ENCODE measurements around the gene SOD3.

Gene SOD3

DNA sequence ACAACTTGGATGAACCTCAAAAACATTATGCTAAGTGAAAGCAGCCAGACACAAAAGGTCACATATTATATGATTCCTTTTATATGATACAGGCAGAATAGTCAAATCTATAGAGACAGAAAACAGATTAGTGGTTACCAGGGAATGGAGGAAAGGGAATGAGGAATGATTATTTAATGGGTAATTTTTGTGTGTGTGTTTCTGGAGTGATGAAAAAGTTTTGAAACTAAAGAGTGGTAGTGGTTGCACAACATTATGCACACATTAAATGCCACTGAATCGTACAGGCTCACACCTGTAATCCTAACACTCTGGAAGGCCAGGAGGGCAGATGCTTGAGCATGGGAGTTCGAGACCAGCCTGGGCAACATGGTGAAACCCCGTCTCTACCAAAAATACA, 19.6 kb upstream of the SOD3 start:
- DNase-seq = no peak

DNA sequence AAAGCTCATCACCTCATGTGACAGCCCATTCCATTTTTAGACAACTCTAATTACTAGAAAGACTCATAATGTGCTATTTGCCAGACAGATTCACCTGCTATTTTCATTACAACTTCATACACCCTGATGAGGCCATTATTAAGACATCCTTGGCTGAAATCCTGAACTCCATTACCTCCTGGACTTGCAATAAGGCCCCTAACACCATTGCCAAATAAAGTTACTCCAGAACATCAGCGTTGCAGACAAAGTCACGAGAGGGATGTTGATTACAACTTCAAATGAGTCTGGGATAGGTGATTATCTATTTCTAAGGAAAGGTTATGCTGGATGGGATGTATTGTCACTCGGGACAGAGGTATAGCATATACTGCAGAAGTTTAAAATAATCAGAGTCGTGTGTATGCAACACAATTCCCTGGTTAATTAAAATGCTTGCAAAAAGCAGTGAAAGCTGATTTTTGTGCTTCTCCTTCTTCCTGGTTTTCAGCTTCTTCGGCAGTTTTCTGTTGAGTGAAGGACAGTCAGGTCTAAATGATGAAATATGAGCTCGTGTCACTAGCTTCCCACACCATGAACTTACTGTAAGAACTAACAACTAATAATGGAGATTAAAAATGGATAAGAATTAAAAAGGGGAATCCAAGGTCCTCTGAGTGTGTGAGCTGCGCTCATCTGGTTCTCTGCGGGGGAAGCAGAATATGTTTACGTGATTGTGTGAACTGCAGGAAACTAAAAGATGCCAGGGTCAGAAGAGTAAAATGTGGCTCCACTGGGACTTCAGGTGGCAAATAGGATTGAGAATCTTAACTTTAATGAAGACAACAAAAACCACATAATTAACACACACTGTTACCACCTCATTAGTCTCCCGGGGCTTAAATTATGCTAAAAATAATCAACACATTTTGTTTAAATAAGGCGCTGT, 17.6 kb upstream of the SOD3 start:
- DNase-seq = no peak

DNA sequence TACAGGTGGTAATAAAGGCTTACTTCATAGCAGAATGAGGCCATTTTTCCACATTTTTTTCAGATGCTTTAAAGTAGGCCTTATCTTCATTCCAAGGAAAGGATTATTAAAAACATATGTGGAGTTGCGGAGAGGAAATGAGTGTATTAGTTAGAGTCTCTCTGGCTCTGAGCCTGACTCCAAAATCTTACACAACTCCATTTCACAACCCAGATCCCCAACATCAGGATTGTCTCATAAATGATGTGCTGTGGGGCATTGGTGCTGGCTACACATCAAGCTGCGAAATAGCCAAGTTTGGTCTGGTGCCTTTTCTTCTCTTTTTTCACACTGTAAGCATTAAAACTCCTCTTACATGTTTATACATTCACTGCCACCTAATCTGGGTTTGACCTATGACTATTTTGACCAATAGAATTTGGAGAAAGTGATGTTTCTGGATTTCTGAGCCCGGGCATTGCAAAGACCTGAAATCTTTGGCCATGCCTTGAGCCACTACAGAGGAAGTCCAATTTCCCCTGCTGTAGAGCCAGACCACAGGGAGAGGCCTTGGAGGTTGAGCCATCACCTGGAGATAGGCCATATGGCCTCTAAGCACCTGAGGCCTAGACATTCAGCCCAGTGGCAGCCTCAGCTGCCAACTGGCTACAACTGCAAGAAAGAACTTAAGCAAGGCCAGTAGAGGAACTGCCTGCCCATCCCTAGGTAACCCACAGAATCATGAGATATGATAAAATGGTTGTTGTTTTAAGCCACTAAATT, 16.7 kb upstream of the SOD3 start:
- no peak for DNase-seq

DNA sequence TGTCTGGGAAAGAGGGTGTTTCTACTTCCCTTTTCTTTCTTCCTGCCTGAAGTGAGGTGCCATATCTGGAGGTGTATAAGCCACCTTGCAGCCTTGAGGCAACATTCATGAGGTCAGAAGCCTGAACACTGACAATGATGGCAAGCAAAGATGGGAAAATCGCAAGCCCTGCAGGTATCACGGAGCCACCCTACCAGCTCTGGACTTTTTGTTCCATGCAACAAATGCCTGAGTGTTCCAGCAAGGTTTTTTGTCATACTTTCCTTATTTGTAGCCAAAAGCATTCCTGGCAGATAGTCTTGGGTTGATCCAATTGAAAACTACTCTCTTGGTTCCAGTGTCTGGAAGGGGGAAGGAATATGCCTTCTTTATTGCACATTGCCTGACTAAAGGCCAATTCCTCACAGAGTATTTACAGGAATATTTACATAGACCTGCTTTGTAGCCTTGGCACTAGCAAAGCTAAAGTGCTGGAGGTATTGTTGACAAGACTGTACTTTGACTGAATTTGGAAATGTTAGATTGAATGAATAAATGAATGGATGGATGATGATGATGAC, 14.4 kb upstream of the SOD3 start:
- no peak for DNase-seq

DNA sequence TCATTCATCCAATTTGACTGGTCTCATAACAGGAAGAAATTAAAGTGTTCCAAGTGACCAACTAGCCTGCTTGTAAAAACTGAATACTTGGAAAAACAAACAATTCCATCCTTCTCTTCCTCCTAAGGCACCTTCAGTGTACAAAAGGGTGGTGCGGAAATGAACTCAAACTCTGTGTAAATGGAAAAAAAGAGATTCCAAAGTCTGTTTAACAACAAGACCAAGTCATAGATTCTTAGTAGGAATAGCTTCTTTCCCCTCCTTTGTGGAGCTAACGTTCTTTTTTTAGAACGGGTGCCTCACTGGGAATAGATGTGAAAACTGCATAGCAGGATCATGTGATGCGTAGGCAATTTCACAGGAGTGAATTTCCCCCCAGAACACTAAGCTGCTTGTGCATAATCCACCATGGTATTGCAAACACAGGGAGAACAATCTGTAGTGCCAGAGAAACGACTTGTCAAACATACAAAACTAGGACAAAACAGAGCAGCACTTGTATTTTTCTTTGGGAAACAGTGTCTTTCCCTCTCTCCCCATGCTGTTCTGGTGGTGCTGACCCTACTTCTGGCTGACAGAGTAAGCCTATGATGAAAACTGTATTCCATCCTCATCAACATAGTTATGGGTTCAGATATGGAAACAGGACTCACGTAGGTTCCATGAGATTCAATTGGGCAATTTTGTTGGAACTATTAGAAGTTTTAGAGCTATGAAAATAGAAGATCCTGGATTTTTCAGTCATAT, 13.2 kb upstream of the SOD3 start:
- no peak for DNase-seq

DNA sequence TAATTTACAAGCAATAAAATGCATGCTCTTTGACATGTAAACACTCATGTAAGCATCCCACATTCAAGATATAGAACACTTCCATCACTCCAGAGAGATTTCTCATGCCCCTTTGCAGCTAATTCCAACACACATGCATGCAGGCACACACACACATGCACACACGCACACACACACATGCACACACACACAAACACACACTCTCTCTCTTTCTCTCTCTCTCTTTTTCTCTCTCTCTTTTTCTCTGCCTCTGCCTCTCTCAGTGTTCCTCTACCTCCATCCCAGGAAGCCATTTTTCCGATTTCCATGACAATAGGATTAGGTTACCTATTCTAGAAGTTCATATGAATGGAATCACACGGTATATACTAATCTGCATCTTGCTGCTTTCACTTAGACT, 11.9 kb upstream of the SOD3 start:
- no peak for DNase-seq

DNA sequence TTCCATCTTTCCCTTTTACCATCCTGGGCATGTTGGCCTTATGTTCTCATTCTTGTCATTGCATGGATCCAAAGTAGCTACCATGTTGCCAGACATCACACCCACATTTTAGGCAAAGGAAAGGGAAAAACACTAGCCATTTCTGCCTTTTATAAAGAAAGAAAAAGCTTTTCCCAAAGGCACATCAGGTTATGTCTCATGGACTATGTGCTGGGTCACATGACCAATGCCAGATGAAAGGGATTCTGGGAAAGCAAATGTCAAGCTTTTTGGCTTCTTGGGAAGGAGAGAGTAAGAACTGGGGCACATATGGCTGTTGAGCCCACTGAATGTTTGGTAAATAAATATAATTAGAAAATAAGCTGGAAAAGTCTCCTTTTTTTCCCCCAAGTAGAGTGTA, 4.3 kb upstream of the SOD3 start:
- no peak for DNase-seq

DNA sequence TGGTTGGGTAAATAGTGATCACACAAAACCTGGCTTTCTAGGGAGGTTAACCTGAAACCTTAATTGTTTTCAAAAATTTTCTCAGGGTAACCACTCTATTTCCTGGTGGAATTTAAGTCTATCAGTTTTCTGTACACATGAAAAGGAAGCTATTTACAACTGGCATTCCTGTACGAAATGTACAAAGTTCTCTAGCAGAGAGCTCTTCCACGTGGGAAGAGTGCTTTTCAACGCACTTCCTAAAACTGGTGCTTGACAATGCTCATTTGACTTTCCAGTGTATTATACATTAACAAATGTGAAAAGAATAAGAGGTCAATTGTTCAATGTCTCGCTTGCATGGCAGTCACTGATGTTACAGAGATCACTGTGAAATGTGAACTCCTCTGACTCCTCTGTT, 2.8 kb upstream of the SOD3 start:
- DNase-seq = no peak

DNA sequence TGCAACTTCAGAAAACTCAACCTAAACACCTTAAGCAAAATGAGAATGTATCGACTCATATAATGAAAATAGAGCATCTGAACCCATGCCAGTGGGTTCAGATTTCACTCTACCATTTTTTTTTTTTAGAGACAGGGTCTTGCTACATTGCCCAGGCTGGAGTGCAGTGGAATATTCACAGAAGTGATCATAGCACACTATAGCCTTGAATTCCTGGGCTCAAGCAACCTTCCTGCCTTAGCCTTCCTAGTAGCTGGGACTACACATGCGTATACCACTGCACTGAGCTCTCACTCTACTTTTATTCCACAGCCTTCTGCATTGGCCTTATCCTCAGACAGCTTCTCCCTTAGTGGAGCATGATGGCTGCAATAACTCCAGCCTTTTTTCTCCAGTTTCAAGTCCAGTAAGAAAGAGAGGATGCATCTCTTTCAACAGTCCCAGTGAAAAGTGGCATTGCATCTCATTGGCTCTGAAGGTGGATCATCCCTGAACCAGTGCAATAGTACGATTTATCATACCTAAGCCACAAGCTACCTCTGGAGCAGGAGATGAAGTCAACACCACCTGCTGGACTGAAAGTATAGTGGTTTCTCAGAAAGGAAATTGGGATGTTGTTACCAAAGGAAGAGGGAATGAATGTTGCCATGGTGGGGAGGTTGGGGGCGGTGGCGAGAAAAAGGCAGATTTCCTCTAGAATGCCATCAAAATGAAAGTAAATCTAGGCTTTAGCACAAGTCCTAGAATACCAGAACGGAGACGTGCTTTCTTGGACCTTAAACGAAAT, 2.0 kb upstream of the SOD3 start:
- no peak for DNase-seq

DNA sequence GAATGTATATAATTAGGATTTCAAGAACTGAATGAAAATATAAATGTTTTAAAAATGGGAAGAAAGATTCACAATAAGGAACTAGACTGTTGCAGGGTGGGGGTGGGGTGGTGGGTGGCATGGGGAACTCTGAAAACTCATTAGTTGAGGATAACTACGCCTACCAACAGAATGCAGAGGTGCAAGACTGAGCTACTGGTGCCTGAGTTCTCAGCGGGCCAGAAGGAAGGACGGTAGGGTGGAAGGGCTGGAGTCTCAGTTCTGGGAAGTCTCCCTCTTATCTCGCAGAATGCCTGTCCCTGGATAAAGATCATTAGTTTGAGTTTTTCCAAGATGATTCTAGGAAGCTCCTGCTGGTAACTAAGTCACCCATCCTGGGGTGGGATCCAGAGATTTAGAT, 1.3 kb upstream of the SOD3 start:
- no peak for DNase-seq

DNA sequence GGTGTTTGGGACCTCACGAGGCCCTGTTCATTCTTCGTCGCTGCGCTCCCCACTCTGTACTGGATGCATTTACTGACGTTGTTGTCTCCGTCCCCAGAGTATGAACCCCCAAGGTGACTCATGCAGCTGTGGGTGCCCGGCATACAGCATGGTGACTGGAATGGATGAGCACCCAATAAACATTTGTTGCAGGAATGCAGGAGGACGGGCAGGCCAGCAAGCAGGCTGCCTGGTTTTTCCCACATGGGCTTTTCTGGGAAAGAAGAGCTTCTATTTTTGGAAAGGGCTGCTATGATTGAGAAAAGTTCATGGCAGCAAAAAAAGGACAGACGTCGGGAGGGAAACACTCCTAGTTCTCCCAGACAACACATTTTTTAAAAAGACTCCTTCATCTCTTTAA, 893 bp upstream of the SOD3 start:
- no peak for DNase-seq

DNA sequence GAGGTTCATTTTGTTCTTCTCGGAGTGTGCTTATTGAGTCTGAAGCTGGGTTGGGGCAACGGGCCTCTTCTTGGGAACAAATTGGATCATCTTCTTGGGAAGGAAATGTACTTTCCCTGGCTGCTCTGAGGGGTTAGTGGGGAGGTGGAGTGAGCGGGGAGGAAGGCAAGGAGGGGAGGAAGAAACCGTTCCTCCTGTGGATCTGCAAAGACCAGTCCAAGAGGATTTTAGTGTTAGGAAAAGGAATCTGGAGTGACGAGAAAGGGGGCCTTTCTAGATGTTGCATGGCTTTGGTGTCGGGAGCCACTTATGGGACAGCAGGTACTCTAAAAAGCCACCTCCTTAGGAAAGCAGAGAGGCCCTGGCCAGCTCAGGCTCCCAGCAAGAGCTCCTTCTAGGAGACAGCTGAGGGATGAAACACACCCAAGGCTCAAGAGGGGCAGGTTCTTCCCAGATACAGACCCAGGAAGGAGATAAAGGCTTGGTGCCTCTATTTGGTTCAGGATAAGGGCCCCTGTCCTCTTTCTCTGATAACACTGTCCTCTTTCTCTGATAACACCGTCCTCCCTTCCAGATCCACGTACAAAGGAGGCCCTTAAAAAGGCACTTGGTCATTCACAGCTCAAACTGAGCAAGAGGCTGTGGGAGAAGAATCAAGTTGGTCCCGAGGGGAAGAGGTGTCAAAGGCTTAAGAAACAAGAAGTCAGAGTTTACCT, 451 bp downstream of the SOD3 start:
- DNase-seq = no peak

DNA sequence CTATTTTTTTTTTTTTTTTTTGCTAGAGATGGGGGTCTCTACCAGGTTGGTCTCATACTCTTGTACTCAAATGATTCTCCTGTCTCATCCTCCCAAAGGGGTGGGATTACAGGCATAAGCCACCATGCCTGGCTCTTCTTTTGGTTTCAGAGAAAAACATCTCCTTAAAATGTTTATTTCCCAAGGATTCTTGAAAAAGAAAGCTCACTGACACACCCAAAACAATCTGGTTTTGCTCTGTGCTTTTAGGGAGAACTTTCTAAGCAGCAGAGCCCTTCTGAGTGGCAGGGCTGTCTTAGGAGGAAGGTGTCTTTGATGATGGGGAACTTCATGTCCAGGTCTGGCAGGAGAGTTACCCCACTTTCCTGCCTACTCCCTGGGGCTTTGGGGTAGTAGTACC, 1.2 kb downstream of the SOD3 start:
- no peak for DNase-seq

DNA sequence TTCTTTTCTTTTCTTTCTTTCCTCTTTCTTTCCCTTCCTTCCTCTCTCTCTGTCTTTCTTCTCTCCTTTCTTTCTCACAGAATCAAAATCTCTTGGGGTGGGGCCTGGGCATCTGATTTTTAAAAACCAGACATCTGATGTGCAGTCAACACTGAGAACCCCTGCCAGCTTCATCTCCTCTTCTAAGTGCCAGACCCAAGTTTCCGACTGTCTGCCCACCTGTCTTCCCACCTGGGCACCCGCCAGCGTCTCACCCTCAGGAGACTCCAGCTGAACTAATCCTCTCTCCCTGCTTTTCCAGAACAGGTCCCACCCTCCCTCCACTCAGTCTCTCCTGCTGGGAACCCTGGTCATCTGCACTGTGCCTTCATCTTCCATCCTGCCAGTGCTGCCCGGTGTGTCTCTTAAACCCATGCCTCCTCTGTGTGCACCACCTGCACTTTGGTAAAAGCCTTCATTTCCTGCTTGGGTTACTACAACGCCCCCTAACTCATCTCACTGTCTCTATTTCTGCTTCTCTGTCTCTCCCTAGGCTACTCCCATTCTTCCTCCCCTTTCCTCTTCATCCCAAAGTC, 2.8 kb downstream of the SOD3 start:
- no peak for DNase-seq

DNA sequence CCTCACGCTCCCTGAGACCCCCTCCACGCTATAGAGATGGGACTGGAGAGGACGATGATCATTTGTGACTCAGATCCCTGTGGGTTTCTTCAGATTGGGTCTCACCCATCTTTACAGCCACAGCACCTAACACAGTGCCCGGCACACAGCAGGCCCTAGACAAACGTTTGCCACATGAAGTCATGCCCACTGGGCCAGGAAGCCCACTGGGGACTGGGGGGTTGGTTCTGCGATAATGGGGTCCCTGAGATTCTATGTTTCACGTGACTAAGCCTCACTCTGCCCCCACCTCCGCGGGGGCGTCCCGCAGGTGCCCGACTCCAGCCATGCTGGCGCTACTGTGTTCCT, 3.8 kb downstream of the SOD3 start:
- DNase-seq = no peak

DNA sequence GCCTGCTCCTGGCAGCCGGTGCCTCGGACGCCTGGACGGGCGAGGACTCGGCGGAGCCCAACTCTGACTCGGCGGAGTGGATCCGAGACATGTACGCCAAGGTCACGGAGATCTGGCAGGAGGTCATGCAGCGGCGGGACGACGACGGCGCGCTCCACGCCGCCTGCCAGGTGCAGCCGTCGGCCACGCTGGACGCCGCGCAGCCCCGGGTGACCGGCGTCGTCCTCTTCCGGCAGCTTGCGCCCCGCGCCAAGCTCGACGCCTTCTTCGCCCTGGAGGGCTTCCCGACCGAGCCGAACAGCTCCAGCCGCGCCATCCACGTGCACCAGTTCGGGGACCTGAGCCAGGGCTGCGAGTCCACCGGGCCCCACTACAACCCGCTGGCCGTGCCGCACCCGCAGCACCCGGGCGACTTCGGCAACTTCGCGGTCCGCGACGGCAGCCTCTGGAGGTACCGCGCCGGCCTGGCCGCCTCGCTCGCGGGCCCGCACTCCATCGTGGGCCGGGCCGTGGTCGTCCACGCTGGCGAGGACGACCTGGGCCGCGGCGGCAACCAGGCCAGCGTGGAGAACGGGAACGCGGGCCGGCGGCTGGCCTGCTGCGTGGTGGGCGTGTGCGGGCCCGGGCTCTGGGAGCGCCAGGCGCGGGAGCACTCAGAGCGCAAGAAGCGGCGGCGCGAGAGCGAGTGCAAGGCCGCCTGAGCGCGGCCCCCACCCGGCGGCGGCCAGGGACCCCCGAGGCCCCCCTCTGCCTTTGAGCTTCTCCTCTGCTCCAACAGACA, 4.4 kb downstream of the SOD3 start:
- DNase-seq = no peak

DNA sequence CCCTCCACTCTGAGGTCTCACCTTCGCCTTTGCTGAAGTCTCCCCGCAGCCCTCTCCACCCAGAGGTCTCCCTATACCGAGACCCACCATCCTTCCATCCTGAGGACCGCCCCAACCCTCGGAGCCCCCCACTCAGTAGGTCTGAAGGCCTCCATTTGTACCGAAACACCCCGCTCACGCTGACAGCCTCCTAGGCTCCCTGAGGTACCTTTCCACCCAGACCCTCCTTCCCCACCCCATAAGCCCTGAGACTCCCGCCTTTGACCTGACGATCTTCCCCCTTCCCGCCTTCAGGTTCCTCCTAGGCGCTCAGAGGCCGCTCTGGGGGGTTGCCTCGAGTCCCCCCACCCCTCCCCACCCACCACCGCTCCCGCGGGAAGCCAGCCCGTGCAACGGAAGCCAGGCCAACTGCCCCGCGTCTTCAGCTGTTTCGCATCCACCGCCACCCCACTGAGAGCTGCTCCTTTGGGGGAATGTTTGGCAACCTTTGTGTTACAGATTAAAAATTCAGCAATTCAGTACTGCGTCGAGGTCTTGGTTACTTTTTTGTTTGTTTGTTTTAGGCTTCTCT, 5.0 kb downstream of the SOD3 start:
- no peak for DNase-seq

DNA sequence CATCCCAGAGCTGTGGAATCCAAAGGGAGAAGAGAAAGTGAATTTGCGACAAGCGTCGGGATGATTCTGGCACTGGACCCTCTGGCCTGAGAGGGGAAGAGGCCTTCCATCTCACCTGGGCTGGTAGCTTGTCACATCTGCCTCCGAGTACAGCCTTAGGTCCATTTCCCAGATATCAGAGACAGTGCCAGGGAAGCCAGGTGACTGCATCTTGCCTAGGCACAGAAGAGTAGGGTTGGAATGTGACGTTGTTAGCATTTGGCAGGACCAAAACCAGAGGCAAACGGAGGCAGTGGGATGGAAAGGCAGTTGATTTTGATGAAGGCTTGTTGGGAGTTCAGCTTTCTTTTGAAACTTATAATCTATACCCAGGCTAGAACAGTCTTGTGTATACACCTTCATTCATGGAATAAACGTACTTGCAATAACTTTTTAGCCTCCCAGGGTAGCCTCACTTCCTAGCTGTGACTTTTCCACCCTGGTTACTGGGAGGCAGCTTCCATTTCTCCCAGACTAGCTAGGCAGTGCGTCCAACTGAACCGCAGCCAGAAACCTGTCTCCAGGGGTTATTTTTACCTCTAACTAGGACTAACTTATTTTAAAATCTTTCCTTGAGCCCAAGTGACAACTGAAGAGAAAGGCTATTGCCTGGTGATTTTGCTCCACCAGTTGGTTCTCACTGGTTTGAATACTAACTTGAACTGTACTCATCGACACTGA, 5.9 kb downstream of the SOD3 start:
- no peak for DNase-seq

DNA sequence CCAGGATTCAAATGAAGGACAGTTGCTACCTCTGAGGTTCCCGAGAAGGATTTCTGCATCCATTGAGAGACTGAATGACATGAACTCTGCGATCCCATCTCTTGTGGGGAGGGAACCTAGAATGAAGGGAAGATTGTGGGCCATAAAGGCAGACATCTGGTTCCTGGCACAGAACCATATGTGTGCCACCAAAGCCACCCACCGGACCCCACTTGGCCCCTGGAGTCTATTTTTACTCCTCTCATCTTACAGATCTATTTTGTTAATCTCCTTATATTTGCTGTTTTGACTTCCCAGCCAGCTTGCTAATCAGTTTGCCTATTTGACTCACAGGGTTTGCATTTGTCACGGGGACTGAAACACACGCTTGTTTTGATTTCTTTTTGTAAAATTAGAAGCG, 7.3 kb downstream of the SOD3 start:
- DNase-seq = no peak

DNA sequence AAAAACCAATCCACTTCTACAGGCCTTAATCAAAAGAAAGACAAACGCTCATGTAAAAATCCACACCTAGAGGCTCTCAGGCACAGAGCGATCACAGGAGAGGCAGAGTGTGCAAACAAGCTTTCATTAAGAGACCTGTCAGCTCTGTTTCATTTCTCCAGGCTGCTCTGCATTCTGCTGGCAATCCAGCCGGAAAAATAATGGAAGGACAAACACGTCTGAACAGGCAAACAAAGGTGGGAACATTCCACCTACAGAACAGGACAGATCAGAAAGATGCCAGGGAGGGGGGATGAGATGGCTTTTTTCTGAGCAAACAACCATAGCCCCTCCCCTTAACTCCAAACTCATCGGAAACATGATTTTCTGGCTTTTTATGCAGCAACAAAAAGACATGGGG, 9.7 kb downstream of the SOD3 start:
- no peak for DNase-seq
